GM18858 (cell line): ENCODE data around the gene FARS2.

Source experiments
- ATAC-seq: cut with Tn5 transposase; IDR thresholded peaks from one replicate; pipeline ENCODE4 v1.9.1; 2021; ENCODE audit not compliant: unreplicated experiment

Gene FARS2

GRCh38 chr6:5610640-5611039, 349.3 kb downstream of the FARS2 start:
- ATAC-seq, result no peak

- no peak for ATAC-seq
These were observed 355.9 kb downstream of the FARS2 start for GRCh38 chr6:5617179-5617578.

- no peak for ATAC-seq
These were observed 357.9 kb downstream of the FARS2 start for GRCh38 chr6:5619249-5619648.

GRCh38 chr6:5622276-5623005, 361.1 kb downstream of the FARS2 start:
- no peak for ATAC-seq

GRCh38 chr6:5623769-5624168, 362.5 kb downstream of the FARS2 start:
- no peak for ATAC-seq

GRCh38 chr6:5624256-5624655, 362.9 kb downstream of the FARS2 start:
- ATAC-seq, result no peak

GRCh38 chr6:5626727-5627426, 365.6 kb downstream of the FARS2 start:
- peak; percentile 91 for ATAC-seq

GRCh38 chr6:5630636-5631035, 369.3 kb downstream of the FARS2 start:
- ATAC-seq, result no peak

GRCh38 chr6:5632348-5632935, 371.1 kb downstream of the FARS2 start:
- ATAC-seq, result no peak

GRCh38 chr6:5634525-5634924, 373.2 kb downstream of the FARS2 start:
- no peak for ATAC-seq

- no peak for ATAC-seq
These were observed 375.1 kb downstream of the FARS2 start for GRCh38 chr6:5636210-5637030.

- no peak for ATAC-seq
These were observed 376.4 kb downstream of the FARS2 start for GRCh38 chr6:5637714-5638113.

GRCh38 chr6:5638666-5639065, 377.4 kb downstream of the FARS2 start:
- no peak for ATAC-seq

GRCh38 chr6:5639193-5639592, 377.9 kb downstream of the FARS2 start:
- ATAC-seq, result no peak

- no peak for ATAC-seq
These were observed 379.3 kb downstream of the FARS2 start for GRCh38 chr6:5640614-5641013.

GRCh38 chr6:5644523-5645185, 383.3 kb downstream of the FARS2 start:
- ATAC-seq, result no peak

GRCh38 chr6:5645328-5646290, 384.3 kb downstream of the FARS2 start:
- ATAC-seq, result no peak

GRCh38 chr6:5652406-5653137, 391.3 kb downstream of the FARS2 start:
- no peak for ATAC-seq

GRCh38 chr6:5653801-5654200, 392.5 kb downstream of the FARS2 start:
- ATAC-seq, result no peak
